Testis (tissue), 3 donors: Measurements from ENCODE around the gene P2RX6. TPM values are rescaled to one million over a fixed set of nuclear protein-coding genes. Genes with fewer than 3 reads are reported as not detected.
A peak's percentile ranks its signal among the peaks of the same experiment; 100 is the strongest.

Experiments
- DNase-seq: peaks from one replicate; pipeline ENCODE4 v3.0.0-alpha.2; 2019
- H3K27ac ChIP-seq, 2 donors: fragments of 200-600 bp; sonication (generic); one replicate each; pipeline ENCODE4 v1.5.1; 2019
- H3K27me3 ChIP-seq: fragments of 200-600 bp; sonication (generic); one replicate; pipeline ENCODE4 v1.5.1; 2019
- H3K36me3 ChIP-seq: fragments of 200-600 bp; sonication (generic); one replicate; pipeline ENCODE4 v1.5.1; 2017; ENCODE audit warnings: low read depth; ENCODE audit errors: missing control alignments
- H3K4me1 ChIP-seq: fragments of 200-600 bp; sonication (generic); one replicate; pipeline ENCODE4 v1.5.1; 2019
- H3K4me3 ChIP-seq, 2 donors: fragments of 200-600 bp; sonication (generic); one replicate each; pipeline ENCODE4 v1.5.1; 2017 to 2019
- H3K9me3 ChIP-seq: fragments of 200-600 bp; sonication (generic); one replicate; pipeline ENCODE4 v1.5.1; 2017
- POLR2A ChIP-seq: fragments of 450-650 bp; IDR thresholded peaks from one replicate; pipeline ENCODE4 v1.6.1; 2017; ENCODE audit warnings: antibody characterized with exemption, mild to moderate bottlenecking, moderate library complexity
- WGBS, 2 donors: methylation state at CpG; one replicate each; pipeline ENCODE4 v1.1.5; 2018; 5-methylcytosine and 5-hydroxymethylcytosine counted together
- intact Hi-C: fragments of 100-400 bp; cut with DNase I; formaldehyde crosslinking; loops from one replicate; pipeline ENCODE4 v1.15.1; 2023; ENCODE audit warnings: low total_unique reads
- polyA plus RNA-seq: library from polyadenylated mRNA; stranded (reverse); fragments of 350-450 nt; fragmentation: Illumina TruSeq; extraction: RNeasy Lipid Tissue Mini Kit (QIAGEN cat#74804); gene quantifications from one replicate; pipeline ENCODE4 v1.2.3, GENCODE V29; 2014; ENCODE audit warnings: low read depth, low replicate concordance; ENCODE audit not compliant: insufficient read depth
- total RNA-seq, 2 donors: library from RNA; depleted of rRNA; stranded (reverse); fragments of >200 nt; gene quantifications; one replicate each; pipeline ENCODE4 v1.2.3, GENCODE V29; 2016
- TF ChIP-seq, protein P1 (sequence below), 3 experiments: fragments of 450-650 bp in 2 of 3; fragments of 200-600 bp in 1 of 3; sonication (generic) in 1 of 3; IDR thresholded peaks; one replicate each; pipeline ENCODE4 v1.5.1; 2016 to 2019; ENCODE audit warnings: antibody characterized with exemption in 3 of 3, mild to moderate bottlenecking in 2 of 3, moderate library complexity in 1 of 3

P2RX6 gene
- total and polyA plus RNA-seq, 3 donors from 2014 or later, result 5.2 to 24.0 (median 7.0) TPM

DNA sequence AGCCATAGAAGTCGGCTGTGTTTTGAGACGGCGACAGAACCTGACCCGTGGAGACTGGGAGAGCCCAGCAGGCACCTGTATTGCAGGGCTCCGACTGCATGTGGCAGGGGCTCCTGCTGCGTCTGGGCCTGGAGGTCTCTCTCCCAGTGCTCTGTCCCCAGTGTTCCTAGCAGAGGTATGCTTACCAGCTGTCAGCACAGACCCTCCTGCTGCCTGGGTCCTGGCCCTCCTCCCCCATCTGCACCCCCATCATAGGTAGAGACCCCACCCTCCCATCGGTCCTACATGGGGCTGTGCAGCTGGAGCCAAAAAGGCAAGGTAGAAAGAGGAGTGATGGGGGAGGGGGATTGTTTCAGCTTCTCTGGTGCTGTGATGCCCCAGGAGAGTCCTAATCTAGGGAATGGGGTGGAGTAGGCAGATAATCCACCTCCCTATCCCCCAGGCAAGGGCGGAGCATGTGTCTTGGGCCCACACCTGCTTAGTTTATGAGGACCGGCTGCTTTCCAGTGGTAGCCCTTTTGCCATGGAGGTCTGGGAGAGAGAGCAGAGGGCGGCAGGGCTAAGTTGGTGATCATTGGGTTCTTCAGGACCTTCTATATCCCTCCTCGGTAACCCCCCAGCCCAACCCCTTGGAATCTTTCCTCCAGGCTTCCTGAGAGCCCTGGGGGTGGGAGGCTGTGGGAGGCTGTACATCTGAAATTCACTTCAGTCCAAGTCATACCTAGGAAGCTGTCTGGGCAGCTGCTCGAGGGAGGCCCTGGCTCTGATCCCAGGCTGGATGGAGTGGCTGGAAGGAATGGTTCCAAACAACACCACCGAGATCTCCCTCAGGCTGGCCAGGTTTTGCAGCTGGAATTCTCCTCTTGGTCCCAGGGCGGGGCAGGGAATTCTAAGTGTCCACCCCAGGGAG, 12.1 kb downstream of the P2RX6 start:
- no peak for TF ChIP-seq POLR2A
- TF ChIP-seq, protein P1, sequence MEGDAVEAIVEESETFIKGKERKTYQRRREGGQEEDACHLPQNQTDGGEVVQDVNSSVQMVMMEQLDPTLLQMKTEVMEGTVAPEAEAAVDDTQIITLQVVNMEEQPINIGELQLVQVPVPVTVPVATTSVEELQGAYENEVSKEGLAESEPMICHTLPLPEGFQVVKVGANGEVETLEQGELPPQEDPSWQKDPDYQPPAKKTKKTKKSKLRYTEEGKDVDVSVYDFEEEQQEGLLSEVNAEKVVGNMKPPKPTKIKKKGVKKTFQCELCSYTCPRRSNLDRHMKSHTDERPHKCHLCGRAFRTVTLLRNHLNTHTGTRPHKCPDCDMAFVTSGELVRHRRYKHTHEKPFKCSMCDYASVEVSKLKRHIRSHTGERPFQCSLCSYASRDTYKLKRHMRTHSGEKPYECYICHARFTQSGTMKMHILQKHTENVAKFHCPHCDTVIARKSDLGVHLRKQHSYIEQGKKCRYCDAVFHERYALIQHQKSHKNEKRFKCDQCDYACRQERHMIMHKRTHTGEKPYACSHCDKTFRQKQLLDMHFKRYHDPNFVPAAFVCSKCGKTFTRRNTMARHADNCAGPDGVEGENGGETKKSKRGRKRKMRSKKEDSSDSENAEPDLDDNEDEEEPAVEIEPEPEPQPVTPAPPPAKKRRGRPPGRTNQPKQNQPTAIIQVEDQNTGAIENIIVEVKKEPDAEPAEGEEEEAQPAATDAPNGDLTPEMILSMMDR (IDR thresholded peaks at IDR 0.05), result no peak
- no peak overlapping the region for H3K27ac ChIP-seq
- peak; percentile 68 for DNase-seq
- H3K4me1 ChIP-seq, result peaks cover 27% of the 10 kb centered on the region
- intact Hi-C loops, result no loop called here
- no peak overlapping the region for H3K4me3 ChIP-seq
- H3K27me3 ChIP-seq, result no peaks in the 10 kb centered on the region
- H3K9me3 ChIP-seq, result no peaks in the 10 kb centered on the region
- no peaks in the 10 kb centered on the region for H3K36me3 ChIP-seq
- WGBS, 2 donors, result 66 to 75% methylated on average over 8 to 14 of the region's 14 CpGs

- no peaks in the 10 kb centered on the region for H3K27me3 ChIP-seq
Observed at GRCh38 chr22:21028277-21029251, 13.6 kb downstream of the P2RX6 start.

GRCh38 chr22:21029486-21030025, 14.6 kb downstream of the P2RX6 start:
- WGBS, 2 donors, result 69 to 83% methylated on average over 11 to 12 of the region's 12 CpGs
- Histone ChIP-seq H3K9me3 (no peaks in the 10 kb centered on the region), H3K27me3 (no peaks in the 10 kb centered on the region), H3K4me1 (peaks cover 27% of the 10 kb centered on the region), H3K36me3 (no peaks in the 10 kb centered on the region), H3K27ac (no peak overlapping the region), H3K4me3 (no peak overlapping the region)
- TF ChIP-seq, protein P1 (IDR thresholded peaks at IDR 0.05), result no peak
- TF ChIP-seq POLR2A, result no peak
- intact Hi-C loops, result no loop called here
- DNase-seq, result no peak

More at GRCh38 chr22:21028277-21029251, 13.6 kb downstream of the P2RX6 start:
- Histone ChIP-seq H3K4me1 (peaks cover 27% of the 10 kb centered on the region), H3K27ac (no peak overlapping the region), H3K36me3 (no peaks in the 10 kb centered on the region), H3K4me3 (no peak overlapping the region), H3K9me3 (no peaks in the 10 kb centered on the region)
- intact Hi-C loops, result no loop called here
- TF ChIP-seq, protein P1 (IDR thresholded peaks at IDR 0.05), result no peak
- no peak for TF ChIP-seq POLR2A
- 93 to 98% methylated on average over 8 to 13 of the region's 13 CpGs for WGBS, 2 donors
- no peak for DNase-seq

DNA sequence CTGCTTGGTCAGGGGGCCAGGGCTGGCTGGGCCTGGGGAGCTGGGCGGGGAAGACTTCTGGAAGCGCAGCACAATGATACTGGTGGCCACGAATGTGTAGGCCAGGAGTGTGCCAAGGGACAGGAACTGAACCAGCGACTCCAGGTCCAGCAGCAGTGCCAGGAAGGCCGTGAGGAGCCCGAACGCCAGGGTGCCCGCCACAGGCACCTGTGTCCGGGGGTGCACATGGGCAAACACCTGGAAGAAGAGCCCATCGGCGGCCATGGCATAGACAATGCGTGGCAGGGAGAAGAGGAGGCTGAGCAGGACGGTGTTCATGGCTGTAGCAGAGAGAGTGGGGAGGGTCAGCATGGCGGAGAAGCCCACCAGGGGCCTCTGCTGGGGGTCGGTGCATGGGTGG, 15.1 kb downstream of the P2RX6 start:
- intact Hi-C loops, result no loop called here
- Histone ChIP-seq H3K27ac (no peak overlapping the region), H3K27me3 (no peaks in the 10 kb centered on the region), H3K4me1 (peaks cover 27% of the 10 kb centered on the region), H3K4me3 (no peak overlapping the region), H3K9me3 (no peaks in the 10 kb centered on the region), H3K36me3 (no peaks in the 10 kb centered on the region)
- WGBS, 2 donors, result 91 to 94% methylated on average over 12 to 15 of the region's 15 CpGs
- TF ChIP-seq, protein P1 (IDR thresholded peaks at IDR 0.05), result no peak
- no peak for TF ChIP-seq POLR2A
- DNase-seq, result no peak
